Hematopoietic multipotent progenitor cell treated with erythropoietin and hydrocortisone succinate and interleukin-3 and kit ligand, for 6 days (in vitro differentiated cells): Measurements from ENCODE around the gene SHBG.
"Not testable (repeated sequence)": the region's sequence is repeated elsewhere in the genome, so short reads cannot be mapped to it uniquely, and the experiment has no call there.

Experiments
- DNase-seq: peaks from one replicate; pipeline ENCODE4 v3.0.0-alpha.2; 2015

SHBG gene

DNA sequence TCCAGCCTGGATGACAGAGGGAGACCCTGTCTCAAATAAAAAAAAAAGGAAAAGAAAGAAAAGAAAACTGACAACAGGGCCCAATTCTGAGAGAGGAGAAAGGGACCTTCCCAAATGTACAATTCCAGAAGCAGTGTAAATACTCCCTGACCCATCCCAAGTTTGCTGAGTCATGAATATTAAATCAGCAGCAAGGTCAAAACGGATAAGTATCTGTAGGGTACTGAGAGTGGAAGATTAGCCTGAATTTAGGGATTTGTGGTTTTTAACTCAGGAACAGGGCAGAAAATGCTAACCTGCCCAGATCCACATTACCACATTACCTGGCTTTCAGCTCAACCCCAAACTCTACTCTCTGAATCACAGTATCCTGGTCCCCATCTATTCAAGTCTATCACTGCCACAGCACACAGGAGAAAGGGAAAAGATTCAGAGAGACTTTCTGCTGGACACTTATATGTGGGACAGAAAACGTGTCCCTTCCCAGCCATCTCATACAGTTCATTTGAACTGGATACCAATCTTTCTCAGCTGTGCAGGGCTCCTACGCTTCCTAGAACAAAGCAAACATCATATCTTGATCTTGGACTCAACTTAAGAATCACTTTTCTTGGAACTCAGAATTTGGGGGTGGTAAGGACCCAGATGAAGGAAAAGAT, 18.2 kb upstream of the SHBG start:
- no peak for DNase-seq

DNA sequence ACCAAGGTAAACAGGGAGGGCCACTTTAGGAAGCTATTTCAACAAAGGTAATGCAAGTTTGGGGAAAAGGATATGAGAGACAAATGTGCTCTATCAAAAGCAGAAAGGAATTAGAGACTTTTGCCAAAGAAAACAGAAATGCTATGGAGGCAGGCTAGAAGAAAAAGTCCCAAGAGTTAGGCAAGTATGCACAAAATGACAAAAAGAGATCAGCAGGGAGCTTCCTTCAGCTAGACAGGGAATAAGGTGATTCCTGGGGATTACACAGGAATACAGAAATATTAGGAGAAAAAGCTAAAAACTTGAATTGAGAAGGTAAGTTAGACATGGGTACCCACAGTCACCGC, 17.7 kb upstream of the SHBG start:
- DNase-seq: no peak

DNA sequence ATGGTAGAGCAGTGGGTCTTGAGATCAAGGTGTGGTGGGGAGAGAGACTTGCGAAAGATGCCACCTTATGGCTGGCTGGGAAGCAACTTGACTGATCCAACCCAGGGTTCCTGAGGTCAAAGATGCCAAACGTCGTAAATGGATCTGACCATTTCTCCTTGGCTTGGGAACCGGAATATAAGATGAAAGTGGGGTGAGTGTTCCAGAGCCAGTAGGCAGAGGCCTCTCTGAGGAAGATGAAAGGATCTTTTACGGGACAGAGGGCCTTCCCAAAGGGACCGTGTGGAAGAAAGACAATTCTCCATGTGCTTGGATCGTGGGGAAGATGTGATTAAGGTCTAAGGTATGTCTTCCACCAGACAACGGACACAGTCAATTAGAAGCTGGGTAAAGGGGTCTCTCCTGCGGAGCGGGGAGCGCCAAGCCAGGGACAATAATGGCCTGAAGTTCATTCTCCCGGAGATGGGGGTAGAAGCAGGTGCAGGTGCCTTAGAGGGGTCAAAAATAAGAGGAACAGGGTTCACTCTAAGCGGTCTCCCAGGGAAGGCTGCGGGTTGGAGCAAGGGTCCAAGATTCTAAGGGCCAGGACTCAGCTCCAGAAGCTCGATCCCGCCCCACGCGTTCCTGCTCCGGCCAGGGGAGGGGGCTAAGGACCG, 16.0 kb upstream of the SHBG start:
- DNase-seq: no peak

DNA sequence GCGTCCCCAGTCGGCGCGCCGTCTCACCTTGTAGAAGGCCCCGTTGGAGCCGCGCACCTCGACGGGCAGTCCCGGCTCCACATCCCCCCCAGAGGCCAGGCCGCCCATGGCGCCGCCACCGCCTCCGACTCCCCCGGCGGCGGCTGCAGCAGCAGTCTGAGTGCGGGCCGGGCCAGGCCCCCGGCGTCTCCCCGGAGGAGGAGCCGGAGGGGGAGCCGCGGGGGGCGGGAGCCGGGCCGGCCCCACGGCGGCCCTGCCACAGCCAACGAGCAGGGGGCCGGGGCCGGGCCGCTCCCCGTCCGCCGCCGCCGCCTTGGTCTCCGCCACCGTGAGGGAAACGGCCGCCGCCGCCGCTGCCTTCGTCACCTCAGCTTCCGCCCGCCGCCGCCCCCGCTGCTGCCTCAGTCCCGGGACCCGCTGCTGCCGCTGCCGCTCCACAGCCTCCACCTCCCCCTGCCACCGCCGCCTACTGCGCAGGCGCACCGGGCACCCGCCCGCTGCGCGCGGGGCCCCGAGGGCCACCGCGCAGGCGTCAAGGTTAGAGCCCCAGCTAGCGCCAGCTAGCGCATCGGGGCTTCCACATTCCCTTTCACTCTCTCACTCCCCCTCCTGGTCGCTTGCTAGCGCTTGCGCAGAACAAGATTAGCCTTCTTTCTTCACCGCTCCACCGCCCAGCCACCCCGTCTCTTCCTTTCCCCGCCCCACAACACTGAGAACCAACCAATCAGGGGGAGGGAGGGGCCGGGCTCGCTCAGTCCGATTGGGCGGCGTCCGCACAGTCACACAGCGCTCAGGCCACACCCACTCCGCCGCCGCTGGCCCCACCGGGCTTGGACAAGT, 15.3 kb upstream of the SHBG start, which contains the start of gene FXR2:
TSS of gene FXR2 (minus strand) at position 473 of the 840 bp plus-strand sequence. CDS start at position 108, 365 bp downstream.
- peak; percentile 100 for DNase-seq

DNA sequence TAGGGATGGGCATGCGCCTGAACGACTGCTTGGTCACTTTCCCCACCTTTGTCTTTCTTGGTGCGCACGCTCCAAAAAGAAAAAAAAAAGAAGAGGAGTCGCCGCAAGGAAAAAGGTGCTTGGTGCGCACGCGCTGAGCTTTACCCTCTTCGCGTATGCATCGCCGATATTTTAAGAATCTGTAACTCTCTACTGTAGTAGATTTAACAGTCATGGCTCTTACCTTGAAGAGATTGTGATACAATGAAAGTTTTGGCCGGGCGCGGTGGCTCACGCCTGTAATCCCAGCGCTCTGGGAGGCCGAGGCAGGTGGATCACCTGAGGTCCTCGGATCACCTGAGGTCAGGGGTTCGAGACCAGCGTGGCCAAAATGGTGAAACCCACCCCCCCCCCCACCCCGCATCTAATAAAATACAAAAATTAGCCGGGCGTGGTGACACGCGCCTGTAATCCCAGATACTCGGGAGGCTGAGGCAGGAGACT, 14.6 kb upstream of the SHBG start:
- no peak for DNase-seq

GRCh38 chr17:7618608-7619007, 11.3 kb upstream of the SHBG start:
- DNase-seq: no peak

DNA sequence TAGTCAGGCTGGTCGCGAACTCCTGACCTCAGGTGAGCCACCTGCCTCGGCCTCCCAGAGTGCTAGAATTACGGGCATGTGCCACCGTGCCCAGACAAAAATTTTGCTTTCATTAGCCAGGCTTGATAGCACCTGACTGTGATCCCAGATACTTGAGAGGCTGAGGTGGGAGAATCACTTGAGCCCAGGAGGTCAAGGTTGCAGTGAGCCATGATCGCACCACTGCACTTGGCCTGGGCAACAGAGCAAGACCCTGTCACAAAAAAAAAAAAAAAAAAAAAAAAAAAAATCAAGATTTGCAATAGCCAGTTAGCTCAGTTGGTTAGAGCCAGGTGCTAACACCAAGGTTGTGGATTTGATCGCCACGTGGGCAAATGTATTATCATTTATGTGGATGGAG, 9.1 kb upstream of the SHBG start:
- DNase-seq: no peak

GRCh38 chr17:7623661-7624060, 6.3 kb upstream of the SHBG start:
- DNase-seq: no peak

GRCh38 chr17:7625749-7626148, 4.2 kb upstream of the SHBG start:
- not testable (repeated sequence) for DNase-seq

GRCh38 chr17:7626307-7626706, 3.6 kb upstream of the SHBG start:
- no peak for DNase-seq

DNA sequence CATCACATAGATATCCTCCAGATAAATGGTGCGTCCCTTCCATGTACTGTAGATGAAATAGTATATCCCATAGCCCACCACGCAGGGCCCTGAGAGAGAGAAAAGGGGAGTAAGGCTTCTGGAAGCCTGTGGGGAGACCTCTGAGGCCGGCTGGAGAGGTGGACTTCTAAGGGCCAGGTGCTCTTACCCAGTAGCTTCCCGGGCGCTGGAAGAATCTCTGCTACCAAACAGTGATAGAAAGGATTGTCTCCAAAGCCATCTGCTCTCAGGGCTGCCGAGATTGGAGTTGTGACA, 3.0 kb upstream of the SHBG start:
- DNase-seq: no peak

- DNase-seq: peak; percentile 97
Measured at GRCh38 chr17:7627250-7628121, 2.4 kb upstream of the SHBG start, which contains the start of gene SAT2. Gene SAT2 (minus strand): TSS chr17:7627821. CDS start chr17:7627635, 186 bp downstream.

GRCh38 chr17:7631398-7632380, 1.8 kb downstream of the SHBG start:
- no peak for DNase-seq

- peak; percentile 90 for DNase-seq
Measured at GRCh38 chr17:7632492-7632894, 2.6 kb downstream of the SHBG start.

DNA sequence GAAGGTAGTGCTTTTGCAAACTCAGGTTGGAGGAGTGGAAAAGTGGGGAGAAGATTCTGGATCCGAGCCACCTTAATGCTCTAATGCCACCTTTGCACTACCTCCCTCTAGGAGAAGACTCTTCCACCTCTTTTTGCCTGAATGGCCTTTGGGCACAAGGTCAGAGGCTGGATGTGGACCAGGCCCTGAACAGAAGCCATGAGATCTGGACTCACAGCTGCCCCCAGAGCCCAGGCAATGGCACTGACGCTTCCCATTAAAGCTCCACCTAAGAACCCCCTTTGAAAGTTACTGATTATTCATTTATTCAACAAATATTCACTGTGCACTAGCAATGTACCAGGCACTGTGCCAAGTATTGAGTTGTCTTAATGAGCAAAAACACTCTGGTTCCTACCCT, 3.2 kb downstream of the SHBG start:
- DNase-seq: peak; percentile 35

DNA sequence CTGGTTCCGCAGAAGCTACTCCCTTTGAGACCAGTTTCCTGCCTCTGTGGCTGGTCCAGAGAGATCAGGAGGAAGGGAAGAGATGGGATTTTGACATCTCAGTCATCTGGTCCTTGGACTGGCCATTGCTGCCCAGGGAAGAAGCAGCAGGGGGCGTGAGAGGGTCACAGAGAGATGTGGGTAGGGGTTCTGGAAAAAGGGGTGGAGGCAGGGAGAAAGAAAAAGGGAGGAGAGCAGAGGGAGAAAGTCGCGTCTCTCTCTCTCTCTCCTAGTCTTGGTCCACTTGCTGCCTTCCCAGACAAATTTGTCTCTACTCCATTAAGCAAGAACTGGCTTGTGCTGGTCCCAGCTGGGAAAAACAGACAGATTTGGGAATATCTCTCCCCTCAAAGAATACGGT, 4.4 kb downstream of the SHBG start:
- DNase-seq: peak; percentile 72

GRCh38 chr17:7636163-7636562, 6.2 kb downstream of the SHBG start:
- no peak for DNase-seq

DNA sequence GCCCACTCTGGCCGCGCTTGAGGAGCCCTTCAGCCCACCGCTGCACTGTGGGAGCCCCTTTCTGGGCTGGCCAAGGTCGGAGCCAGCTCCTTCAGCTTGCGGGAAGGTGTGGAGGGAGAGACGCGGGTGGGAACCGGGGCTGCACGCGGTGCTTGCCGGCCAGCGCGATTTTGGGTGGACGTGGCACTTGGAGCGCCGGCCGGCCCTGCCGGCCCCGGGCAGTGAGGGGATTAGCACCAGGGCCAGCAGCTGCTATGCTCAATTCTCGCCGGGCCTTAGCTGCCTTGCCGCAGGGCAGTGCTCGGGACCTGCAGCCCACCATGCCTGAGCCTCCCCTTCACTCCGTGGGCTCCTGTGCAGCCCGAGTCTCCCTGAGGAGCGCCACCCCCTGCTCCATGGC, 10.8 kb downstream of the SHBG start:
- no peak for DNase-seq

DNA sequence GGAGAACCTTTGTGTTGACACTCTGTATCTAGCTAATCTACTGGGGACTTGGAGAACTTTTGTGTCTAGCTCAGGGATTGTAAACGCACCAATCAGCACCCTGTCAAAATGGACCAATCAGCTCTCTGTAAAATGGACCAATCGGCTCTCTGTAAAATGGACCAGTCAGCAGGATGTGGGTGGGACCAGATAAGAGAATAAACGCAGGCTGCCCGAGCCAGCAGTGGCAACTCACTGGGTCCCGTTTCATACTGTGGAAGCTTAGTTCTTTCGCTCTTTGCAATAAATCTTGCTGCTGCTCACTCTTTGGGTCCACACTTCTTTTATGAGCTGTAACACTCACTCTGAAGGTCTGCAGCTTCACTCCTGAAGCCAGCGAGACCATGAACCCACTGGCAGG, 11.7 kb downstream of the SHBG start:
- not testable (repeated sequence) for DNase-seq

GRCh38 chr17:7644775-7645174, 14.8 kb downstream of the SHBG start:
- no peak for DNase-seq

GRCh38 chr17:7646457-7646856, 16.5 kb downstream of the SHBG start:
- DNase-seq: no peak

GRCh38 chr17:7647018-7647417, 17.1 kb downstream of the SHBG start:
- DNase-seq: no peak
